GM19240 (cell line): ENCODE data around the gene FTSJ3.
"Not testable (repeated sequence)": the region's sequence is repeated elsewhere in the genome, so short reads cannot be mapped to it uniquely, and the experiment has no call there.

ENCODE experiments used
- DNase-seq: peaks from one replicate; pipeline ENCODE4 v3.0.0; 2011; ENCODE audit warnings: low spot score; ENCODE audit not compliant: insufficient read length

The FTSJ3 gene

GRCh38 chr17:63826468-63827001 lies 928 bp downstream of the FTSJ3 start:
- DNase-seq = no peak

- no peak for DNase-seq
Observed at GRCh38 chr17:63824362-63824761, 3.1 kb downstream of the FTSJ3 start.

GRCh38 chr17:63823659-63824331 lies 3.7 kb downstream of the FTSJ3 start:
- no peak for DNase-seq

GRCh38 chr17:63822537-63822936 lies 4.9 kb downstream of the FTSJ3 start:
- no peak for DNase-seq

- DNase-seq = no peak
Observed at GRCh38 chr17:63821804-63822203, 5.7 kb downstream of the FTSJ3 start.

GRCh38 chr17:63820963-63821561 lies 6.4 kb downstream of the FTSJ3 start:
- no peak for DNase-seq

GRCh38 chr17:63819585-63820537 lies 7.6 kb downstream of the FTSJ3 start:
- DNase-seq = no peak

- DNase-seq = no peak
Observed at GRCh38 chr17:63819131-63819530, 8.3 kb downstream of the FTSJ3 start.

GRCh38 chr17:63817736-63818385 lies 9.6 kb downstream of the FTSJ3 start:
- no peak for DNase-seq

GRCh38 chr17:63816669-63817068 lies 10.8 kb downstream of the FTSJ3 start:
- no peak for DNase-seq

GRCh38 chr17:63816123-63816522 lies 11.3 kb downstream of the FTSJ3 start:
- no peak for DNase-seq

GRCh38 chr17:63809970-63810369 lies 17.5 kb downstream of the FTSJ3 start:
- no peak for DNase-seq

GRCh38 chr17:63805591-63805990 lies 21.9 kb downstream of the FTSJ3 start:
- DNase-seq = no peak

GRCh38 chr17:63804328-63804727 lies 23.1 kb downstream of the FTSJ3 start:
- DNase-seq = no peak

GRCh38 chr17:63800783-63801182 lies 26.7 kb downstream of the FTSJ3 start:
- no peak for DNase-seq

- DNase-seq = no peak
Observed at GRCh38 chr17:63798572-63799106, 28.8 kb downstream of the FTSJ3 start.

GRCh38 chr17:63796375-63796774 lies 31.1 kb downstream of the FTSJ3 start:
- DNase-seq = not testable (repeated sequence)

GRCh38 chr17:63792055-63792729 lies 35.3 kb downstream of the FTSJ3 start:
- no peak for DNase-seq

- no peak for DNase-seq
Observed at GRCh38 chr17:63790057-63790456, 37.4 kb downstream of the FTSJ3 start.

GRCh38 chr17:63786971-63787711 lies 40.3 kb downstream of the FTSJ3 start:
- no peak for DNase-seq
